Measurements from ENCODE around the gene ASH1L.
"Not testable (repeated sequence)": the region's sequence is repeated elsewhere in the genome, so short reads cannot be mapped to it uniquely, and the experiment has no call there.

ASH1L gene

GRCh38 chr1:155442431-155442830 lies 120.2 kb downstream of the ASH1L start:
- not testable (repeated sequence) for DNase-seq

- no peak for DNase-seq
These were observed 125.2 kb downstream of the ASH1L start for GRCh38 chr1:155437405-155437804.

GRCh38 chr1:155433831-155434389 lies 128.7 kb downstream of the ASH1L start:
- DNase-seq: not testable (repeated sequence)

- DNase-seq: not testable (repeated sequence)
These were observed 129.3 kb downstream of the ASH1L start for GRCh38 chr1:155433128-155433830.

GRCh38 chr1:155424091-155424490 lies 138.5 kb downstream of the ASH1L start:
- no peak for DNase-seq

- DNase-seq: no peak
These were observed 141.8 kb downstream of the ASH1L start for GRCh38 chr1:155420788-155421187.

- not testable (repeated sequence) for DNase-seq
These were observed 150.8 kb downstream of the ASH1L start for GRCh38 chr1:155411840-155412239.

- DNase-seq: no peak
These were observed 151.7 kb downstream of the ASH1L start for GRCh38 chr1:155410931-155411330.

- DNase-seq: no peak
These were observed 165.6 kb downstream of the ASH1L start for GRCh38 chr1:155396874-155397476.

- DNase-seq: no peak
These were observed 169.6 kb downstream of the ASH1L start for GRCh38 chr1:155392898-155393411.

GRCh38 chr1:155389826-155390225 lies 172.8 kb downstream of the ASH1L start:
- no peak for DNase-seq

GRCh38 chr1:155385836-155386235 lies 176.8 kb downstream of the ASH1L start:
- DNase-seq: not testable (repeated sequence)

- no peak for DNase-seq
These were observed 179.2 kb downstream of the ASH1L start for GRCh38 chr1:155383406-155383805.

GRCh38 chr1:155379631-155380090 lies 182.9 kb downstream of the ASH1L start:
- DNase-seq: peak; percentile 26 to 40

- no peak for DNase-seq
These were observed 183.4 kb downstream of the ASH1L start for GRCh38 chr1:155379180-155379579.

GRCh38 chr1:155360051-155360450 lies 202.6 kb downstream of the ASH1L start:
- DNase-seq: no peak

- no peak for DNase-seq
These were observed 210.0 kb downstream of the ASH1L start for GRCh38 chr1:155352631-155353030.

- no peak for DNase-seq
These were observed 219.8 kb downstream of the ASH1L start for GRCh38 chr1:155342842-155343241.

- DNase-seq: no peak
These were observed 223.0 kb downstream of the ASH1L start for GRCh38 chr1:155339515-155340097.

- no peak for DNase-seq
These were observed 227.6 kb downstream of the ASH1L start for GRCh38 chr1:155334962-155335361.

- DNase-seq: no peak
These were observed 232.5 kb downstream of the ASH1L start for GRCh38 chr1:155329980-155330598.

GRCh38 chr1:155328856-155329255 lies 233.7 kb downstream of the ASH1L start:
- not testable (repeated sequence) for DNase-seq

- no peak for DNase-seq
These were observed 234.6 kb downstream of the ASH1L start for GRCh38 chr1:155327981-155328380.

Data from Kasumi-1 (cell line).